ENCODE measurements around the gene IFI16.
"Not testable (repeated sequence)": the region's sequence is repeated elsewhere in the genome, so short reads cannot be mapped to it uniquely, and the experiment has no call there.

The IFI16 gene

GRCh38 chr1:159009704-159010361 is at the start of gene IFI16:
Gene IFI16, plus strand, starts transcription at chr1:159009907. Its CDS starts 4,774 bp downstream, at chr1:159014681.
- DNase-seq (ENCODE audit: low spot score) = peak; percentile 97

- no peak for DNase-seq (ENCODE audit: low spot score)
These were observed 48.5 kb upstream of the IFI16 start for GRCh38 chr1:158961178-158961577.

GRCh38 chr1:158962983-158963382 is 46.7 kb upstream of the IFI16 start:
- DNase-seq (ENCODE audit: low spot score) = no peak

GRCh38 chr1:158969166-158969565 is 40.5 kb upstream of the IFI16 start:
- DNase-seq (ENCODE audit: low spot score) = no peak

- peak; percentile 31 for DNase-seq (ENCODE audit: low spot score)
These were observed 39.9 kb upstream of the IFI16 start for GRCh38 chr1:158969855-158970254.

GRCh38 chr1:158972841-158973240 is 36.9 kb upstream of the IFI16 start:
- DNase-seq (ENCODE audit: low spot score) = peak; percentile 54

GRCh38 chr1:158976219-158976618 is 33.5 kb upstream of the IFI16 start:
- DNase-seq (ENCODE audit: low spot score) = no peak

- DNase-seq (ENCODE audit: low spot score) = no peak
These were observed 31.0 kb upstream of the IFI16 start for GRCh38 chr1:158978730-158979129.

- no peak for DNase-seq (ENCODE audit: low spot score)
These were observed 30.5 kb upstream of the IFI16 start for GRCh38 chr1:158979229-158979628.

GRCh38 chr1:158983235-158983634 is 26.5 kb upstream of the IFI16 start:
- DNase-seq (ENCODE audit: low spot score) = no peak

- DNase-seq (ENCODE audit: low spot score) = no peak
These were observed 25.3 kb upstream of the IFI16 start for GRCh38 chr1:158984386-158984785.

GRCh38 chr1:158989424-158989823 is 20.3 kb upstream of the IFI16 start:
- no peak for DNase-seq (ENCODE audit: low spot score)

GRCh38 chr1:158992787-158993312 is 16.9 kb upstream of the IFI16 start:
- DNase-seq (ENCODE audit: low spot score) = no peak

GRCh38 chr1:158996998-158997397 is 12.7 kb upstream of the IFI16 start:
- DNase-seq (ENCODE audit: low spot score) = no peak

GRCh38 chr1:158998037-158998780 is 11.5 kb upstream of the IFI16 start:
- no peak for DNase-seq (ENCODE audit: low spot score)

GRCh38 chr1:158998781-158999161 is 10.9 kb upstream of the IFI16 start:
- peak; percentile 68 for DNase-seq (ENCODE audit: low spot score)

- DNase-seq (ENCODE audit: low spot score) = no peak
These were observed 10.2 kb upstream of the IFI16 start for GRCh38 chr1:158999316-159000069.

GRCh38 chr1:159000070-159000409 is 9.7 kb upstream of the IFI16 start:
- DNase-seq (ENCODE audit: low spot score) = no peak

- peak; percentile 90 for DNase-seq (ENCODE audit: low spot score)
These were observed 9.1 kb upstream of the IFI16 start for GRCh38 chr1:159000625-159001024.

- no peak for DNase-seq (ENCODE audit: low spot score)
These were observed 4.5 kb upstream of the IFI16 start for GRCh38 chr1:159005161-159005560.

GRCh38 chr1:159005676-159006075 is 4.0 kb upstream of the IFI16 start:
- no peak for DNase-seq (ENCODE audit: low spot score)

- not testable (repeated sequence) for DNase-seq (ENCODE audit: low spot score)
These were observed 3.4 kb upstream of the IFI16 start for GRCh38 chr1:159006210-159006807.

Measured in RKO (cell line).